ENCODE data around the gene GHRHR. TPM values are rescaled to one million over a fixed set of nuclear protein-coding genes. Genes with fewer than 3 reads are reported as not detected.

Gene GHRHR
- total and polyA plus RNA-seq, 2 of the 4 experiments (the other 2 are of a cell fraction), result not detected

- no peak overlapping the region for H3K4ac ChIP-seq (ENCODE audit: low read depth, low read length)
- no peak overlapping the region for H3K4me3 ChIP-seq (ENCODE audit: insufficient read depth, low read depth, low read length)
- no peak overlapping the region for H2AFZ ChIP-seq (replicated peaks; ENCODE audit: low read length, poor library complexity)
- BruUV-seq (replicated peaks), result no TSS peak
- H2BK5ac ChIP-seq (ENCODE audit: low read depth, low read length, poor library complexity, severe bottlenecking), result no peak overlapping the region
- H3K27ac ChIP-seq (ENCODE audit: insufficient read depth, low read length), result no peak overlapping the region
- H2BK20ac ChIP-seq (ENCODE audit: low read depth, low read length), result no peak overlapping the region
- intact Hi-C loops (cut with micrococcal nuclease), result no loop called here
- H3K27me3 ChIP-seq (ENCODE audit: control insufficient read depth, insufficient read depth, low read length), result peaks cover 12% of the 10 kb centered on the region
- no peaks in the 10 kb centered on the region for H3K9me1 ChIP-seq (ENCODE audit: insufficient read depth, low read length)
- no peak overlapping the region for H2AK5ac ChIP-seq (ENCODE audit: low read depth, low read length)
- no peak overlapping the region for H3K18ac ChIP-seq (ENCODE audit: low read depth, low read length)
- TF ChIP-seq SMC3 (IDR thresholded peaks at IDR 0.05; ENCODE audit: low read depth, low read length), result no peak
- TF ChIP-seq FOS (IDR thresholded peaks at IDR 0.05; ENCODE audit: low read depth, low read length), result no peak
- TF ChIP-seq, protein P1, sequence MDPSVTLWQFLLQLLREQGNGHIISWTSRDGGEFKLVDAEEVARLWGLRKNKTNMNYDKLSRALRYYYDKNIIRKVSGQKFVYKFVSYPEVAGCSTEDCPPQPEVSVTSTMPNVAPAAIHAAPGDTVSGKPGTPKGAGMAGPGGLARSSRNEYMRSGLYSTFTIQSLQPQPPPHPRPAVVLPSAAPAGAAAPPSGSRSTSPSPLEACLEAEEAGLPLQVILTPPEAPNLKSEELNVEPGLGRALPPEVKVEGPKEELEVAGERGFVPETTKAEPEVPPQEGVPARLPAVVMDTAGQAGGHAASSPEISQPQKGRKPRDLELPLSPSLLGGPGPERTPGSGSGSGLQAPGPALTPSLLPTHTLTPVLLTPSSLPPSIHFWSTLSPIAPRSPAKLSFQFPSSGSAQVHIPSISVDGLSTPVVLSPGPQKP (IDR thresholded peaks at IDR 0.05; ENCODE audit: borderline replicate concordance, low read depth, low read length), result no peak
- TF ChIP-seq, protein P2, sequence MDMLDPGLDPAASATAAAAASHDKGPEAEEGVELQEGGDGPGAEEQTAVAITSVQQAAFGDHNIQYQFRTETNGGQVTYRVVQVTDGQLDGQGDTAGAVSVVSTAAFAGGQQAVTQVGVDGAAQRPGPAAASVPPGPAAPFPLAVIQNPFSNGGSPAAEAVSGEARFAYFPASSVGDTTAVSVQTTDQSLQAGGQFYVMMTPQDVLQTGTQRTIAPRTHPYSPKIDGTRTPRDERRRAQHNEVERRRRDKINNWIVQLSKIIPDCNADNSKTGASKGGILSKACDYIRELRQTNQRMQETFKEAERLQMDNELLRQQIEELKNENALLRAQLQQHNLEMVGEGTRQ (IDR thresholded peaks at IDR 0.05; ENCODE audit: low read depth, low read length), result no peak
- TF ChIP-seq CHD1 (IDR thresholded peaks at IDR 0.05; ENCODE audit: low read depth, low read length), result no peak
- no peak for TF ChIP-seq RCOR1 (IDR thresholded peaks at IDR 0.05; ENCODE audit: insufficient replicate concordance, low read length)
- TF ChIP-seq RFX5 (IDR thresholded peaks at IDR 0.05; ENCODE audit: low read depth, low read length), result no peak
- TF ChIP-seq BHLHE40 (IDR thresholded peaks at IDR 0.05; ENCODE audit: low read depth, low read length), result no peak
- TF ChIP-seq NFE2L2 (IDR thresholded peaks at IDR 0.05; ENCODE audit: low read depth, low read length), result no peak
- no peak for TF ChIP-seq MAZ (IDR thresholded peaks at IDR 0.05; ENCODE audit: borderline replicate concordance, low read depth, low read length)
- no peaks in the 10 kb centered on the region for H3K4me1 ChIP-seq (ENCODE audit: control insufficient read depth, insufficient read depth, low read length)
- H3K56ac ChIP-seq (ENCODE audit: extremely low read depth, insufficient read depth, low read length), result no peak overlapping the region
- H3K36me3 ChIP-seq (ENCODE audit: control insufficient read depth, insufficient read depth, low read length), result no peaks in the 10 kb centered on the region
- dilution Hi-C loops (cut with HindIII; ENCODE audit: low sequenced_read_pairs, unreplicated experiment), result no loop called here
- no peaks in the 10 kb centered on the region for H4K20me1 ChIP-seq (ENCODE audit: insufficient read depth, low read length)
- no peak overlapping the region for H3K9ac ChIP-seq (ENCODE audit: low read depth, low read length)
- no peak for DNase-seq
- WGBS, 2 experiments (ENCODE audit: extremely low coverage in 2 of 2, insufficient read length in 1 of 2), result 90% methylated on average over 3 of the region's 13 CpGs; no CpG with 5 or more reads in 1 of the 2 experiments
- no peak overlapping the region for H4K5ac ChIP-seq (ENCODE audit: low read depth, low read length)
- no peak overlapping the region for H3K14ac ChIP-seq (replicated peaks; ENCODE audit: low read depth, low read length)
- CTCF ChIA-PET, result interaction anchor here (0.7 to 1.3 kb wide), 2 partner anchors 10 to 11 kb away, joined by 3 read pairs; no protein-coding TSS in a partner anchor
- no peak overlapping the region for H2BK15ac ChIP-seq (ENCODE audit: low read depth, low read length)
- H4K91ac ChIP-seq (ENCODE audit: insufficient read depth, low read depth, low read length), result no peak overlapping the region
- H3K79me1 ChIP-seq (ENCODE audit: low read depth in 1 of 2, low read length in 2 of 2), result no peaks in the 10 kb centered on the region
- no peak for ATAC-seq (ENCODE audit: low read depth)
- no peak overlapping the region for H3K4me2 ChIP-seq (ENCODE audit: low read depth, low read length)
- no peak overlapping the region for H3K23ac ChIP-seq (ENCODE audit: low read depth, low read length)
- H3K9me3 ChIP-seq (ENCODE audit: control insufficient read depth, insufficient read depth, low read length), result peaks cover 6% of the 10 kb centered on the region
- POLR2A ChIA-PET (ENCODE audit: unreplicated experiment), result no interaction called here
- H2BK120ac ChIP-seq (ENCODE audit: low read depth, low read length), result no peak overlapping the region
- no peak overlapping the region for H4K8ac ChIP-seq (ENCODE audit: low read depth in 2 of 2, low read length in 2 of 2)
- H2AK9ac ChIP-seq (replicated peaks; ENCODE audit: low read depth, low read length, poor library complexity), result no peak overlapping the region
- in situ Hi-C loops (cut with MboI; ENCODE audit: low sequenced_read_pairs), result no loop called here
Observed at GRCh38 chr7:30928254-30928872, 35.4 kb upstream of the GHRHR start.
